ENCODE results near the gene ITFG1.

- TF ChIP-seq POLR2AphosphoS5 (IDR thresholded peaks at IDR 0.05; ENCODE audit: borderline replicate concordance, low read depth, low read length) = no peak
- TF ChIP-seq EZH2 (IDR thresholded peaks at IDR 0.05) = no peak
These were observed 216.7 kb downstream of the ITFG1 start for GRCh38 chr16:47244206-47244605.

Data from SK-N-MC (cell line).